ENCODE data around the gene ARRDC5. TPM values are rescaled to one million over a fixed set of nuclear protein-coding genes. Genes with fewer than 3 reads are reported as not detected.

ARRDC5 gene
- total and polyA plus RNA-seq, 2 of the 13 experiments (the other 11 are each of a cell fraction or from before 2014, with no cell fraction given), result not detected

GRCh38 chr19:4870025-4870700, 32.5 kb downstream of the ARRDC5 start (continued):
- TF ChIP-seq SETDB1 (CRISPR knock-in tag; IDR thresholded peaks at IDR 0.05; ENCODE audit: borderline replicate concordance) (no peak), ZC3H13 (CRISPR knock-in tag; IDR thresholded peaks at IDR 0.05) (no peak), ZNF251 (CRISPR knock-in tag; IDR thresholded peaks at IDR 0.05) (no peak), SIX1 (CRISPR knock-in tag; IDR thresholded peaks at IDR 0.05; ENCODE audit: borderline replicate concordance) (peak; percentile 52; the same call in 1 of the 2 replicates), ATF7 (IDR thresholded peaks at IDR 0.05) (0 out of 2 replicates have a peak, but pooled peaks have one; percentile 18), ATF7 (CRISPR knock-in tag; IDR thresholded peaks at IDR 0.05) (peak; percentile 73; the same call in 1 of the 2 replicates), HINFP (CRISPR knock-in tag; IDR thresholded peaks at IDR 0.05; ENCODE audit: low read depth) (no peak), THAP7 (CRISPR knock-in tag; IDR thresholded peaks at IDR 0.05) (peak; percentile 68; the same call in 1 of the 2 replicates), ZFYVE20 (CRISPR knock-in tag; IDR thresholded peaks at IDR 0.05; ENCODE audit: borderline replicate concordance, low read depth) (no peak), STAT5B (CRISPR knock-in tag; IDR thresholded peaks at IDR 0.05) (no peak), ZNF333 (CRISPR knock-in tag; IDR thresholded peaks at IDR 0.05; ENCODE audit: borderline replicate concordance) (no peak), ESRRA (CRISPR knock-in tag; IDR thresholded peaks at IDR 0.05; ENCODE audit: low read depth) (peak; percentile 87), RFX1 (IDR thresholded peaks at IDR 0.05) (no peak), GRHL1 (CRISPR knock-in tag; conservative IDR thresholded peaks at IDR 0.05) (no peak), TERF1 (CRISPR knock-in tag; IDR thresholded peaks at IDR 0.05) (no peak), NRL (CRISPR knock-in tag; IDR thresholded peaks at IDR 0.05; ENCODE audit: borderline replicate concordance) (no peak; the same call in 1 of the 2 replicates), ZMYM3 (CRISPR knock-in tag; IDR thresholded peaks at IDR 0.05) (peak; percentile 100), HIVEP1 (CRISPR knock-in tag; IDR thresholded peaks at IDR 0.05) (no peak; the same call in 1 of the 2 replicates), ZNF788 (CRISPR knock-in tag; IDR thresholded peaks at IDR 0.05; ENCODE audit: borderline replicate concordance) (peak; percentile 94), DMAP1 (CRISPR knock-in tag; IDR thresholded peaks at IDR 0.05) (peak; percentile 54; the same call in 1 of the 2 replicates), TSC22D2 (CRISPR knock-in tag; IDR thresholded peaks at IDR 0.05; ENCODE audit: borderline replicate concordance) (no peak), NR0B2 (CRISPR knock-in tag; IDR thresholded peaks at IDR 0.05) (no peak), ZNF703 (CRISPR knock-in tag; IDR thresholded peaks at IDR 0.05; ENCODE audit: borderline replicate concordance) (no peak)
